ENCODE results near the gene NLRP7. TPM values are rescaled to one million over a fixed set of nuclear protein-coding genes. Genes with fewer than 3 reads are reported as not detected.
"Not testable (repeated sequence)": the region's sequence is repeated elsewhere in the genome, so short reads cannot be mapped to it uniquely, and the experiment has no call there.

NLRP7 gene
- polyA plus RNA-seq, 6 donors from 2014 or later: not detected

GRCh38 chr19:54906819-54907218 lies 40.5 kb downstream of the NLRP7 start:
- peaks cover 15 to 19% (median 19%) of the 10 kb centered on the region in 3 donors for H3K27me3 Mint-ChIP-seq
- H3K27ac Mint-ChIP-seq: no peak overlapping the region
- ATAC-seq (ENCODE audit: low read depth in 2 of 2): no peak
- H3K4me1 Mint-ChIP-seq: peaks cover 0 to 5% (median 0%) of the 10 kb centered on the region in 3 donors
- H3K9me3 Mint-ChIP-seq: peaks cover 0 to 2% (median 0%) of the 10 kb centered on the region in 7 donors
- H3K36me3 Mint-ChIP-seq: no peaks in the 10 kb centered on the region
- DNase-seq: no peak
- H3K4me3 Mint-ChIP-seq: no peak overlapping the region

GRCh38 chr19:54905803-54906511 lies 41.4 kb downstream of the NLRP7 start, which contains the start of gene NCR1:
Gene NCR1 (plus strand): TSS chr19:54906148. CDS start chr19:54906188, 40 bp downstream.
- H3K27ac Mint-ChIP-seq: no peak within 1 kb of the TSS
- DNase-seq (no peak), ATAC-seq (ENCODE audit: low read depth in 2 of 2) (no peak)
- peaks cover 0 to 5% (median 0%) of the 10 kb centered on the region in 3 donors for H3K4me1 Mint-ChIP-seq
- H3K36me3 Mint-ChIP-seq: no peaks in the 10 kb centered on the region
- no peak within 1 kb of the TSS for H3K4me3 Mint-ChIP-seq
- peaks cover 0 to 2% (median 0%) of the 10 kb centered on the region in 7 donors for H3K9me3 Mint-ChIP-seq
- H3K27me3 Mint-ChIP-seq: peaks cover 9 to 19% (median 18%) of the 10 kb centered on the region in 3 donors

- H3K36me3 Mint-ChIP-seq: no peaks in the 10 kb centered on the region
- no peak overlapping the region for H3K4me3 Mint-ChIP-seq
- H3K27ac Mint-ChIP-seq: no peak overlapping the region
- DNase-seq (no peak), ATAC-seq (ENCODE audit: low read depth in 2 of 2) (no peak)
- H3K9me3 Mint-ChIP-seq: peaks cover 0 to 2% (median 0%) of the 10 kb centered on the region in 7 donors
- H3K4me1 Mint-ChIP-seq: peaks cover 0 to 5% (median 0%) of the 10 kb centered on the region in 3 donors
- H3K27me3 Mint-ChIP-seq: peaks cover 5 to 20% (median 15%) of the 10 kb centered on the region in 3 donors
Observed at GRCh38 chr19:54905421-54905802, 41.9 kb downstream of the NLRP7 start.

- DNase-seq; H3K4me3 Mint-ChIP-seq; H3K27ac Mint-ChIP-seq; H3K36me3 Mint-ChIP-seq; H3K9me3 Mint-ChIP-seq; H3K4me1 Mint-ChIP-seq; ATAC-seq (ENCODE audit: low read depth in 2 of 2): not testable (repeated sequence)
- peaks cover 12 to 29% (median 13%) of the 10 kb centered on the region in 3 donors for H3K27me3 Mint-ChIP-seq
Observed at GRCh38 chr19:54904261-54904660, 43.1 kb downstream of the NLRP7 start.

- H3K27me3 Mint-ChIP-seq: peaks cover 10 to 37% (median 23%) of the 10 kb centered on the region in 3 donors
- no peaks in the 10 kb centered on the region for H3K36me3 Mint-ChIP-seq
- H3K4me1 Mint-ChIP-seq: peaks cover 0 to 5% (median 0%) of the 10 kb centered on the region in 3 donors
- no peak overlapping the region for H3K27ac Mint-ChIP-seq
- no peak for ATAC-seq (ENCODE audit: low read depth in 2 of 2)
- no peak for DNase-seq
- H3K4me3 Mint-ChIP-seq: no peak overlapping the region
- no peaks in the 10 kb centered on the region for H3K9me3 Mint-ChIP-seq
Observed at GRCh38 chr19:54903303-54903702, 44.0 kb downstream of the NLRP7 start.

GRCh38 chr19:54902061-54902460 lies 45.3 kb downstream of the NLRP7 start:
- Mint-ChIP-seq H3K9me3 (no peaks in the 10 kb centered on the region), H3K36me3 (no peaks in the 10 kb centered on the region), H3K27ac (no peak overlapping the region), H3K4me3 (no peak overlapping the region), H3K27me3 (peaks cover 10 to 42% (median 35%) of the 10 kb centered on the region in 3 donors), H3K4me1 (peaks cover 0 to 5% (median 0%) of the 10 kb centered on the region in 3 donors)
- DNase-seq: no peak
- no peak for ATAC-seq (ENCODE audit: low read depth in 2 of 2)

- DNase-seq; H3K36me3 Mint-ChIP-seq; H3K4me3 Mint-ChIP-seq; ATAC-seq (ENCODE audit: low read depth in 2 of 2); H3K27ac Mint-ChIP-seq; H3K4me1 Mint-ChIP-seq; H3K9me3 Mint-ChIP-seq: not testable (repeated sequence)
- H3K27me3 Mint-ChIP-seq: peaks cover 14 to 45% (median 44%) of the 10 kb centered on the region in 3 donors
Observed at GRCh38 chr19:54901153-54901552, 46.2 kb downstream of the NLRP7 start.

GRCh38 chr19:54899646-54900045 lies 47.7 kb downstream of the NLRP7 start:
- Mint-ChIP-seq H3K27me3 (peaks cover 9 to 51% (median 44%) of the 10 kb centered on the region in 3 donors), H3K27ac (peak overlapping the region in 1 of 6 donors; percentile 46)
- H3K36me3 Mint-ChIP-seq; H3K9me3 Mint-ChIP-seq; ATAC-seq (ENCODE audit: low read depth in 2 of 2); H3K4me1 Mint-ChIP-seq; H3K4me3 Mint-ChIP-seq; DNase-seq: not testable (repeated sequence)

GRCh38 chr19:54898685-54899084 lies 48.6 kb downstream of the NLRP7 start:
- not testable (repeated sequence) for H3K27ac Mint-ChIP-seq; H3K4me1 Mint-ChIP-seq; H3K9me3 Mint-ChIP-seq; ATAC-seq (ENCODE audit: low read depth in 2 of 2); H3K36me3 Mint-ChIP-seq; DNase-seq; H3K4me3 Mint-ChIP-seq
- H3K27me3 Mint-ChIP-seq: peaks cover 9 to 51% (median 46%) of the 10 kb centered on the region in 3 donors

- Mint-ChIP-seq H3K9me3 (no peaks in the 10 kb centered on the region), H3K4me3 (no peak overlapping the region), H3K27me3 (peaks cover 9 to 51% (median 46%) of the 10 kb centered on the region in 3 donors), H3K4me1 (no peaks in the 10 kb centered on the region), H3K36me3 (no peaks in the 10 kb centered on the region), H3K27ac (no peak overlapping the region)
- ATAC-seq (ENCODE audit: low read depth in 2 of 2) (no peak), DNase-seq (no peak)
Observed at GRCh38 chr19:54896036-54896435, 51.3 kb downstream of the NLRP7 start.

- H3K27me3 Mint-ChIP-seq: peaks cover 13 to 36% (median 35%) of the 10 kb centered on the region in 3 donors
- H3K4me1 Mint-ChIP-seq; H3K9me3 Mint-ChIP-seq; DNase-seq; H3K27ac Mint-ChIP-seq; H3K36me3 Mint-ChIP-seq; H3K4me3 Mint-ChIP-seq; ATAC-seq (ENCODE audit: low read depth in 2 of 2): not testable (repeated sequence)
Observed at GRCh38 chr19:54894106-54894505, 53.2 kb downstream of the NLRP7 start.

GRCh38 chr19:54893406-54893805 lies 53.9 kb downstream of the NLRP7 start:
- no peaks in the 10 kb centered on the region for H3K9me3 Mint-ChIP-seq
- ATAC-seq (ENCODE audit: low read depth in 2 of 2) (no peak), DNase-seq (no peak)
- H3K27ac Mint-ChIP-seq: peak overlapping the region in 1 of 6 donors; percentile 34
- no peaks in the 10 kb centered on the region for H3K4me1 Mint-ChIP-seq
- no peaks in the 10 kb centered on the region for H3K36me3 Mint-ChIP-seq
- peaks cover 13 to 29% (median 28%) of the 10 kb centered on the region in 3 donors for H3K27me3 Mint-ChIP-seq
- no peak overlapping the region for H3K4me3 Mint-ChIP-seq

- Mint-ChIP-seq H3K27me3 (peaks cover 0 to 7% (median 6%) of the 10 kb centered on the region in 3 donors), H3K27ac (no peak overlapping the region), H3K9me3 (no peaks in the 10 kb centered on the region), H3K4me1 (no peaks in the 10 kb centered on the region), H3K36me3 (no peaks in the 10 kb centered on the region), H3K4me3 (no peak overlapping the region)
- ATAC-seq (ENCODE audit: low read depth in 2 of 2) (no peak), DNase-seq (no peak)
Observed at GRCh38 chr19:54889566-54889965, 57.8 kb downstream of the NLRP7 start.

GRCh38 chr19:54888239-54888638 lies 59.1 kb downstream of the NLRP7 start:
- Mint-ChIP-seq H3K9me3 (no peaks in the 10 kb centered on the region), H3K27ac (no peak overlapping the region), H3K36me3 (no peaks in the 10 kb centered on the region), H3K27me3 (peaks cover 0 to 7% (median 5%) of the 10 kb centered on the region in 3 donors), H3K4me1 (no peaks in the 10 kb centered on the region), H3K4me3 (no peak overlapping the region)
- DNase-seq (no peak), ATAC-seq (ENCODE audit: low read depth in 2 of 2) (no peak)

All from naive B cell (primary cell).